KG1 (cell line): ENCODE results near the gene C16orf87.

ENCODE experiments used
- DNase-seq: peaks from one replicate; lab custom pipeline; 2025; lab: John Stamatoyannopoulos, UW

C16orf87 gene

GRCh38 chr16:46843898-46844642, 13.1 kb upstream of the C16orf87 start:
- DNase-seq = no peak

GRCh38 chr16:46842192-46842895, 11.4 kb upstream of the C16orf87 start:
- DNase-seq = no peak

GRCh38 chr16:46839986-46840443, 9.0 kb upstream of the C16orf87 start:
- DNase-seq = no peak

GRCh38 chr16:46836534-46837530, 5.9 kb upstream of the C16orf87 start:
- no peak for DNase-seq

GRCh38 chr16:46833460-46833800, 2.5 kb upstream of the C16orf87 start:
- no peak for DNase-seq

GRCh38 chr16:46832757-46833459, 1.9 kb upstream of the C16orf87 start:
- no peak for DNase-seq

GRCh38 chr16:46830417-46830901, 521 bp downstream of the C16orf87 start:
- no peak for DNase-seq

GRCh38 chr16:46828943-46829342, 2.0 kb downstream of the C16orf87 start:
- DNase-seq = no peak

- no peak for DNase-seq
Observed at GRCh38 chr16:46828292-46828691, 2.7 kb downstream of the C16orf87 start.

- DNase-seq = no peak
Observed at GRCh38 chr16:46826631-46827030, 4.3 kb downstream of the C16orf87 start.

GRCh38 chr16:46822270-46822669, 8.7 kb downstream of the C16orf87 start:
- DNase-seq = no peak

GRCh38 chr16:46817961-46818360, 13.0 kb downstream of the C16orf87 start:
- DNase-seq = no peak

- DNase-seq = no peak
Observed at GRCh38 chr16:46814790-46815189, 16.2 kb downstream of the C16orf87 start.

GRCh38 chr16:46813611-46814010, 17.4 kb downstream of the C16orf87 start:
- no peak for DNase-seq

- DNase-seq = no peak
Observed at GRCh38 chr16:46812781-46813540, 18.0 kb downstream of the C16orf87 start.

GRCh38 chr16:46811682-46812081, 19.3 kb downstream of the C16orf87 start:
- DNase-seq = no peak

- DNase-seq = no peak
Observed at GRCh38 chr16:46808997-46809396, 22.0 kb downstream of the C16orf87 start.

- DNase-seq = no peak
Observed at GRCh38 chr16:46807336-46807735, 23.6 kb downstream of the C16orf87 start.

- no peak for DNase-seq
Observed at GRCh38 chr16:46803373-46803772, 27.6 kb downstream of the C16orf87 start.

GRCh38 chr16:46801428-46802049, 29.4 kb downstream of the C16orf87 start:
- no peak for DNase-seq
